Smooth muscle cell (in vitro differentiated cells): ENCODE measurements around the gene NPW. TPM values are rescaled to one million over a fixed set of nuclear protein-coding genes. Genes with fewer than 3 reads are reported as not detected.

ENCODE experiments used
- DNase-seq: peaks from one replicate; lab custom pipeline; 2025; ENCODE audit not compliant: unreplicated experiment; lab: John Stamatoyannopoulos, UW
- H2AFZ ChIP-seq: fragments of 200-600 bp; sonication (generic); 2 replicates; pipeline ENCODE4 v1.6.0; 2016; ENCODE audit warnings: antibody characterized with exemption, low read depth, mild to moderate bottlenecking
- H3F3A ChIP-seq: fragments of 200-600 bp; sonication (generic); 2 replicates; pipeline ENCODE4 v1.6.0; 2017; ENCODE audit warnings: antibody characterized with exemption, low read depth
- H3K27ac ChIP-seq: fragments of 200-600 bp; sonication (generic); 2 replicates; pipeline ENCODE4 v1.5.1; 2016; ENCODE audit warnings: low read depth, mild to moderate bottlenecking
- H3K27me3 ChIP-seq: fragments of 200-600 bp; sonication (generic); 2 replicates; pipeline ENCODE4 v1.6.1; 2016; ENCODE audit warnings: low read depth, mild to moderate bottlenecking
- H3K36me3 ChIP-seq: fragments of 200-600 bp; sonication (generic); 2 replicates; pipeline ENCODE4 v1.5.1; 2016; ENCODE audit warnings: low read depth
- H3K4me1 ChIP-seq: fragments of 200-600 bp; sonication (generic); 2 replicates; pipeline ENCODE4 v1.5.1; 2016; ENCODE audit warnings: low read depth
- H3K4me2 ChIP-seq: fragments of 200-600 bp; sonication (generic); 2 replicates; pipeline ENCODE4 v1.6.0; 2016; ENCODE audit warnings: mild to moderate bottlenecking
- H3K4me3 ChIP-seq: fragments of 200-600 bp; sonication (generic); 2 replicates; pipeline ENCODE4 v1.5.1; 2016; ENCODE audit warnings: mild to moderate bottlenecking
- H3K79me2 ChIP-seq: fragments of 200-600 bp; sonication (generic); 2 replicates; pipeline ENCODE4 v1.6.0; 2016; ENCODE audit warnings: low read depth, mild to moderate bottlenecking
- H3K9ac ChIP-seq: fragments of 200-600 bp; sonication (generic); 2 replicates; pipeline ENCODE4 v1.6.0; 2016; ENCODE audit warnings: low read depth
- H3K9me3 ChIP-seq: fragments of 200-600 bp; sonication (generic); replicated peaks from 2 replicates; pipeline ENCODE4 v1.5.1; 2016; ENCODE audit warnings: low read depth
- H4K20me1 ChIP-seq: fragments of 200-600 bp; sonication (generic); 2 replicates; pipeline ENCODE4 v1.6.0; 2016; ENCODE audit warnings: low read depth
- CTCF ChIP-seq: fragments of 200-600 bp; sonication (generic); IDR thresholded peaks from 2 replicates; pipeline ENCODE4 v1.5.1; 2017; ENCODE audit warnings: borderline replicate concordance, mild to moderate bottlenecking, antibody characterized with exemption; ENCODE audit not compliant: insufficient read depth, poor library complexity, severe bottlenecking
- WGBS: methylation state at CpG from one replicate; pipeline ENCODE4 v1.1.7; 2016; ENCODE audit warnings: low lambda C conversion rate; 5-methylcytosine and 5-hydroxymethylcytosine counted together
- polyA plus RNA-seq: library from polyadenylated mRNA; unstranded; fragments of >200 nt; fragmentation: Nextera tagmentation; extraction: Ambion mirVana; gene quantifications from 2 replicates; pipeline ENCODE4 v1.2.1, GENCODE V29; 2016
- total RNA-seq: library from RNA; depleted of rRNA; stranded (reverse); fragments of >200 nt; gene quantifications from 2 replicates; pipeline ENCODE4 v1.2.3, GENCODE V29; 2014

Gene NPW
- total and polyA plus RNA-seq, 2 experiments from 2014 or later = 13.1 to 185 TPM

DNA sequence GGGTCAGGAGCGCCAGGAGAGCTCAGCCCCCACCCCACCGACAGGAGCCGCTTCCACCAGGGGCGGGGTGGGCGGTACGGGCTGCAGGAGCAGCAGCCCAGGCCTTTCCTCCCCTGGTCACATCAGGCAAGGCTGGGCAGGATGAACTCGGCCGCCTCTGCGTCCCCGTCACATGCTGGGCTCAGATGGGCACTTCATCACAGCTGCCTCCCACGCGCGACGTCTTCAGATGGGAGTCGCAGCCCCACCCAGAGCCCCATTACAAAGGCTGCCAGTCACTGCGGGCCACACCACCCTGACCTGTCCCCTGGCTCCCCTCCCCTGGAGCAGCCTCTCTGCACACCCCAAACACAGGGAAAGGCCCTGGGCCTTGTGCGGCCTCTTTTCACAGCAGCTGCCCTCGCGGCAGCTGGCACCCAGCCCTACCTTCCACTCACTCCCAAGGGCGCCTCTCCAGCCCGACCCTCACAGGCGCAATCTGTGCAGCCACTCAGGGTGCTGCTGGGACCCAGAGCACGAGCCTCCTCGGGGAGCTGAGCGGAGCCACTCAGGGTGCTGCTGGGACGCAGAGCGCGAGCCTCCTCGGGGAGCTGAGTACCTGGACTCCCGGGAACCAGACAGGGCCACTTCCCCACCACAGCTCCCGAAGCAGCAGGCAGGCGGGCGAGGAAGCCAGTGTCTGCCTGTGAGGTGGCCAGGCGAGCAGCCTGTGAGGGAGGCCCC is 14.6 kb upstream of the NPW start:
- no peak for TF ChIP-seq CTCF
- Histone ChIP-seq H3F3A (no peaks in the 10 kb centered on the region), H3K9ac (no peak overlapping the region), H3K27me3 (no peaks in the 10 kb centered on the region), H3K4me2 (no peak overlapping the region), H4K20me1 (peaks cover 87% of the 10 kb centered on the region), H3K4me3 (no peak overlapping the region), H3K79me2 (peaks cover 66% of the 10 kb centered on the region), H2AFZ (no peak overlapping the region), H3K27ac (no peak overlapping the region), H3K9me3 (no peaks in the 10 kb centered on the region), H3K36me3 (no peaks in the 10 kb centered on the region), H3K4me1 (peaks cover 21% of the 10 kb centered on the region)
- no peak for DNase-seq
- WGBS = 91% methylated on average over 30 of the region's 34 CpGs

GRCh38 chr16:2005646-2006045 is 13.9 kb upstream of the NPW start:
- DNase-seq = no peak
- Histone ChIP-seq H3K9ac (no peak overlapping the region), H3K9me3 (no peaks in the 10 kb centered on the region), H2AFZ (no peak overlapping the region), H3K27me3 (no peaks in the 10 kb centered on the region), H3F3A (no peaks in the 10 kb centered on the region), H3K27ac (no peak overlapping the region), H3K36me3 (no peaks in the 10 kb centered on the region), H3K4me3 (no peak overlapping the region), H3K4me1 (peaks cover 27% of the 10 kb centered on the region), H3K4me2 (no peak overlapping the region), H3K79me2 (peaks cover 66% of the 10 kb centered on the region), H4K20me1 (peaks cover 81% of the 10 kb centered on the region)
- 92% methylated on average over 21 of the region's 21 CpGs for WGBS
- no peak for TF ChIP-seq CTCF

DNA sequence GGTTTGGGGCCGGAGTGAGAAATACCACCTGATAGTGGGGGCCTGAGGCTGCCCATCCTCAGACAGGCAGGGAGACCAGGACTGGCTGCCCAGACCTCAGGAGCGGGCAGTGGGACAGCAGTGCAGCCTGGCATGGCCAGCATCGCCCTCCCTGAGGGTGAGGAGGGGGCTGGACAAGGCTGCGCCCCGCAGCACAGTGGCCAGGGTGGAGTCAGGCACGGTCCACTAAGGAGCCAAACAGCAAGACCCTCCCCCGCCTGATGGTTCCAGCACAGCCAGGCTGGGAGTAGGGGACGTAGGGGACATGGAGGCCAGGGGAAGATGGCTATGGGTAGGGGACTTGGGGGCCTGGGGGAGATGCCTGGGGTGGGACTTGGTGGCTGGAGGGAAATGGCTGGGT is 13.3 kb upstream of the NPW start:
- no peak for TF ChIP-seq CTCF
- peaks cover 66% of the 10 kb centered on the region for H3K79me2 ChIP-seq
- no peak overlapping the region for H3K9ac ChIP-seq
- 98% methylated on average over 7 of the region's 8 CpGs for WGBS
- no peaks in the 10 kb centered on the region for H3K27me3 ChIP-seq
- H3K9me3 ChIP-seq = no peaks in the 10 kb centered on the region
- H3K4me1 ChIP-seq = peaks cover 27% of the 10 kb centered on the region
- H3K4me3 ChIP-seq = no peak overlapping the region
- H4K20me1 ChIP-seq = peaks cover 76% of the 10 kb centered on the region
- no peak overlapping the region for H3K27ac ChIP-seq
- no peak for DNase-seq
- H3K4me2 ChIP-seq = no peak overlapping the region
- H2AFZ ChIP-seq = no peak overlapping the region
- no peaks in the 10 kb centered on the region for H3K36me3 ChIP-seq
- no peaks in the 10 kb centered on the region for H3F3A ChIP-seq

GRCh38 chr16:2007081-2007836 is 12.3 kb upstream of the NPW start:
- H3K79me2 ChIP-seq = peaks cover 62% of the 10 kb centered on the region
- H4K20me1 ChIP-seq = peaks cover 69% of the 10 kb centered on the region
- TF ChIP-seq CTCF = no peak

More at GRCh38 chr16:2007081-2007836, 12.3 kb upstream of the NPW start:
- Histone ChIP-seq H3K36me3 (no peaks in the 10 kb centered on the region), H3K4me2 (peak overlapping the region; percentile 90), H3F3A (no peaks in the 10 kb centered on the region), H3K27ac (no peak overlapping the region), H3K9ac (no peak overlapping the region), H3K4me1 (peaks cover 27% of the 10 kb centered on the region), H3K9me3 (no peaks in the 10 kb centered on the region), H3K4me3 (no peak overlapping the region), H3K27me3 (no peaks in the 10 kb centered on the region), H2AFZ (no peak overlapping the region)
- WGBS = 94% methylated on average over 14 of the region's 16 CpGs
- no peak for DNase-seq
